Fibroblast of peridontal ligament (primary cell): ENCODE measurements around the gene AP1G2.
A peak's percentile ranks its signal among the peaks of the same experiment; 100 is the strongest.

Experiments used
- DNase-seq: peaks from one replicate; pipeline ENCODE4 v3.0.0-alpha.2; 2010; ENCODE audit errors: extremely low read depth

Gene AP1G2

GRCh38 chr14:23558346-23559009 lies 9.1 kb downstream of the AP1G2 start:
- DNase-seq = no peak

GRCh38 chr14:23557946-23558345 lies 9.6 kb downstream of the AP1G2 start:
- no peak for DNase-seq

- no peak for DNase-seq
Measured at GRCh38 chr14:23557521-23557920, 10.1 kb downstream of the AP1G2 start.

DNA sequence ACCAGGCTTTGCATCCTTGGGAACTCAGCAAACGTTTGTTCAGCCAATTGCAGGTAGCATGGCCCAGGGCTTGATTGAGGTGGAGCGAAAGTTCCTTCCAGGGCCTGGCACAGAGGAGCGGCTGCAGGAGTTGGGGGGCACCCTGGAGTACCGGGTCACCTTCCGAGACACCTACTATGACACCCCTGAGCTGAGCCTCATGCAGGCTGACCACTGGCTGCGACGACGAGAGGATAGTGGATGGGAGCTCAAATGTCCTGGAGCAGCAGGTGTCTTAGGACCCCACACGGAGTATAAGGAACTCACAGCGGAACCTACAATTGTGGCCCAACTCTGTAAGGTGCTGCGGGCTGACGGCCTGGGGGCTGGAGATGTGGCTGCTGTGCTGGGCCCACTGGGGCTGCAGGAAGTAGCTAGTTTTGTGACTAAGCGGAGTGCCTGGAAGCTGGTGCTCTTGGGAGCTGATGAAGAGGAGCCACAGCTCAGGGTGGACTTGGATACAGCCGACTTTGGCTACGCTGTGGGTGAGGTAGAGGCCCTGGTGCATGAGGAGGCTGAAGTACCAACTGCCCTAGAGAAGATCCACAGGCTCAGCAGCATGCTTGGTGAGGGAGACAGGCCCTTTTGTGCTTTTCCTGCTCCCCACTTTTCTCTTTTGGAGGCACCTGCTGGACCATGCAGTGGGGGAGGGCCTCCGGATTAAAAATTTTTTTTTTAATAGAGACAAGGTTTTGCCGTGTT lies 10.7 kb downstream of the AP1G2 start:
- no peak for DNase-seq

DNA sequence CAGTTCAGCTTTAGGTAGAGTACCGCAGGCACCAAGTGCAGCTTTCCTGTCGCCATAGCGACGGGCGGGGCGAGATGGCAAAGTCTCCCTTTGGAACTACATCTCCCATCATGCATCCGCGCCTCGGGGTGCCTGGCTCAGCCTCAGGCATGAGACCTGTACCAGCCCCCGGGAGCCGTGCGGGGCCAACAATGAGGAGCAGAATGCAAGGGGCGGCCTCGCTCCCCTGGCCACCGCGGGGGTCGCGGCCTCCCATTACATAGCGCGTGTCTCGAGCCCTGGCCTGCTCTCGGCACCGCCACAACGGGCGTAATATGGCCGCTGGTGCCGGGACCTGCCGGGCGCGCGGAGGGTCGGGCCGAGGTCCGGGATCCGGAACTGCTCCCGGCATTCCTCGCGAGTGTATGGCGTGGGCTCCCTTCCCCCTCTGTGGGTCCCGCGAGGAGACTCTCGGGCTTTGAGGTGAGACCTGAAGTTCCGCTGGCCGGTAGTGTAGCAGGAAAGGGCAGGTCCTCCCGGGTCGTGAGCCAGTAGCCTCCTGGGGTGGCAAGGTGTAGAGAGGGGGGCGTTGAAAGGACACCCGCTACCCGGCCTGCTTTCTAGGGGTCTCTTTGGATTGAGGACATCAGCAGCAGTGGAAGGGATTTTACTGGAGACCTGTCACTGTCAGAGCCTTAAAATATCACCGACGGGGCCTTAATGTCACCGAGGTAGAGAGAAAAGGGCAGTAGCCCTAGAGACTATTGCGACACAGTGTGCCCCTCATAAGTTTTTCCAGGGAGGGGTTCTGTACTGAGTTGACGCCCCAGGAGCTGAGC lies 11.5 kb downstream of the AP1G2 start, which contains the start of gene THTPA:
TSS of gene THTPA (plus strand) at position 390 of the 818 bp plus-strand sequence. CDS start 487 bp downstream, outside the sequence.
- DNase-seq = peak; percentile 81

- DNase-seq = no peak
Measured at GRCh38 chr14:23555533-23555881, 12.1 kb downstream of the AP1G2 start.

GRCh38 chr14:23551266-23552028 lies 16.1 kb downstream of the AP1G2 start, which contains the start of gene ZFHX2:
Gene ZFHX2, minus strand, starts transcription at chr14:23551765. Its CDS starts 16,440 bp downstream, at chr14:23535325.
- peak; percentile 50 for DNase-seq

DNA sequence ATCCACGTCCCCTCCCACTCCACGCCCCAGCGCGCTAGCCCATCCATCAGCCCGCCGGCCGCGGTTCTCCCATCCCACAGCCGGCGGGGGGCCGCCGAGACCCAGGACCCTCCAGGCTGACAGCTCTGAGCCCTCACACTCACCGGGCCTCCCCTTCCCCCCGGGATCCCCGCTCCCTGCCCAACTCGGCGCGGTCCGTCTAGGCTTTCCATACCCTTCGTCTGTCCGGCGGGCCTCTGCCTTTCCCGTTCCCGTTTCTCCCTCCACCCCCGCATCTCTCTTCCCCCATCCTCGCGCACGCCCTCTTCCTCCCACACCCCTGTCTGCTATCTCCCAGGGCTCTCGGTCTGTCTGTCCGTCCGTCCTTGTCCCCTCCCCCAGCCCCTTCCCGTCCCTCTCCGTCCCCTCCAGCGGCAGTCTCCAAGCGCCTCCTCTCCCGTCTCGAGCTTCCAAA lies 16.8 kb downstream of the AP1G2 start:
- no peak for DNase-seq

GRCh38 chr14:23550131-23550811 lies 17.3 kb downstream of the AP1G2 start:
- DNase-seq = no peak

DNA sequence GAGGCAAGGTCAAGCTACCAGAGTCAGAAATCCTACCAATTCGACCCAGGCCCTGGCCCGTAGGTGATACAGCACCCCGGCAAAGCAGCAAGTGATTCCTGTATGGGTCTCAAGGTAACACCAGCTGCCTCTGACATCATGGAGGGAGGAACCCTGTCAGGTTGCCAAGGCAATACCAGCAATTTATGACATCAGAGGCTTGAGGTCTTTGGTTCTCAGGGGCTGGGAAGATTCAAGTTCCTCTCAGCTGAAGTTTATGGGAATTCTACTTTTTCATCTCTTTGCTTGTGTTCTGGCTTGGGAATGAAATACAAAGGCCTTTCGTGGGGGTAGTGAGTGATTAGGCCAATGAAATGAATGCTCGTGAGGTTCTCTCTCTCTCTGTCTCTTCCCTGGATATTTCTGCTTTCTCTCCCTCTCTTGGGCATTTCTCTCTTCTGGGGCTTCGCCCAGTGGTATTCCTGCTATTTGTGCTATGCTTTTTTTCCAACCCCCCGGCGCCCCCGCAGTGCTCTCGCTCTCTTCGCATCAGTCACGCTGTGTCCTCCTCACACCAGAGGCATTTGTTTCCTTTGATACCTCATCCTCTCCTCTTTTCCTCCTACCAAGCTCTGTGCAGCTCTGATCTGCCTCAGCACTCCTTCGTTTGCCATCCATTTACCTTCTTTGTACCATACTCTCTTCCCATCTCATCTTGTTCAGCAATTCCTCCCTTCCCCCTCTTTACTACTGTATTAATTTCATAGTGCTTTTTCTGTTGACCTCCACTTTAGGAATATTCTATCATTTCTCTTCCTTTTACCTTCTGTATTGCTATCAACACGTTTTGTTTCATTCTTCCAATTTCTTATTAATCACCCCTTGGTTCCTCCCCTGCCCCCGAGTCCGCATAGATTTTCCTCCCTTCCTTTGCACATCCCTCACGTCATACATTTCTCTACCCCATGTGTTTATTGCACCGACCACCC lies 19.0 kb downstream of the AP1G2 start:
- peak; percentile 56 for DNase-seq

DNA sequence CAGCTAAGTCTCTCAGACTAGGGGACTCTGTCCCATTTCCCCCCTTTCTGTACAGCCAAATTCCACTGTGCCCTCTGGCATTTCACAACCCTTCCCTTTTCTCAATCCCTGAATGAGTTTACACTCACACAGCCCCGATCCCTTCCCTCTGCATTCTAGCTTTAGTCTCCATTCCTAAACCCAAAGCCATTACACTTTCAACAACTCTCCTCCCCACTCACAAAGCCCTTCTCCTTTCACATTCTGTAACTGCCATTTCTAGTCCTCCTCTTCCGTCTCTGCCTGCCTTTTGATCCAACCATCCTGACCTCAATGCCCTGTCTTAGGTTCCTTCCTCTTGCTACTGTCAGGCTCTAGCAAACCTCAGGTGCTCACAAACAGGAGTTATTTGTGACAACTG lies 19.7 kb downstream of the AP1G2 start:
- no peak for DNase-seq

GRCh38 chr14:23546450-23547035 lies 21.0 kb downstream of the AP1G2 start:
- DNase-seq = no peak

GRCh38 chr14:23545740-23546365 lies 21.7 kb downstream of the AP1G2 start:
- DNase-seq = no peak

DNA sequence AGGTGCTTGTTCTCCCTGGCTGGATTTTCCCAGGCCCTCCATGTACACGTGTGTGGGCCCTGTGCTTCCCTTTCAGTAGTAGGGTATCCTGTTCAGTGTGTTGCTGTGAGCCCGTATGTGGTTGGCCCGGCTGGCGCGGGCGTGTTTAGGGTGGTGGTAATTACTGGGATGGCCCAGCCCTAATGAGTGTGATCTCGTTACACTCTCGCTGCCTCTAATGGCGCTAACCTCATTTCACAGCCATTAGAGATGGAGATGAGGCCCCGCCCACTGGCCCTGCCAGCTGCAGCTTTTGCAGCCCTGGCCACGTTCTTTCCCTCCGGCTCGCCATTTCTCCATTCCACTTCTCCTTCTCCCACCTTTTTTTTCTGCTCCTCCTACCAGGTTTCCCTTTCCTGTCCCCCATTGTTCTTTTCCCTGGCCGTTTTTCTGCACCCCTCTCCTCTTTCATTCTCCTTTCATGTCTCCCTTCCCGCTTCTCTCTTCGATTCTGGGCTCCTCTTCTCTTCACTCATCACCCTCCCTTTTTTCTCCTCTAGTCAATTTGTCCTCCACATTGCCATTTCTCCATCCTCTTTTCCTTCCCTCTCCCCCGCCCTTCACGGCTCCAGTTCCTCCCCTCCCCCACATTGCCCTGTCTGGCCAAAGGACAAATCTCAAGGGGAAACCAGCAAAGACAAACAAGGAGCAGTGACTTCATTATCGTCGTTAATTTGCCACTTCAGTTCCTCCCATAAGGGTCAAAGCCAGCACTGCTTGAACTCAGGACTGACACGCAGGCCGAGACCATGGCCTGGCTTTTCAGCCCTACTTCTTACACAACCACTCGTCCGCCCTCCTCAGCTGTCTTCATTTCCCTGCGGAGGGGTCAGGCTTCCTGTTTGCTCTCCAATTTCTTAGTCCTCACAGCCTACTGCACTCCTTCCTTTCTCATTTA lies 22.8 kb downstream of the AP1G2 start:
- DNase-seq = peak; percentile 24

- DNase-seq = no peak
Measured at GRCh38 chr14:23543403-23543802, 24.2 kb downstream of the AP1G2 start.

DNA sequence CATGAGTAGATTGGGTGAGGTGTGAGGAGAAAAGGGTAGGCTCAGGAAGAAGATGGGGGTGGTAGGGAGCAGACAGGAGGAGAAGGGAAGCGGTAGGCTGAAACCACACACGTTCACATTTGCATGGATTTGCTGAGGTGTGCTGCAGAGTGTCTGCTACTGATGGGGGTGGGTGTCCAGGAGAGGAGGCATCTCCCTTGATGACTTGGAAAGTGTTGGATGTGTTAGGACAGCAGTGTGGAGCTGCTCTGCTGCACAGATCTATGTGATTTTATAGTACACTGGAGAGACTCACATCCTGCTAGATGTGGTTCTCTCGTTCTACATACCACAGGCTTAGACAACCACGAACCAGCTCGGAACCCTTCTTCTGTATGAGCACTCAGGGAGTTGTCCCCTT lies 25.3 kb downstream of the AP1G2 start:
- no peak for DNase-seq

DNA sequence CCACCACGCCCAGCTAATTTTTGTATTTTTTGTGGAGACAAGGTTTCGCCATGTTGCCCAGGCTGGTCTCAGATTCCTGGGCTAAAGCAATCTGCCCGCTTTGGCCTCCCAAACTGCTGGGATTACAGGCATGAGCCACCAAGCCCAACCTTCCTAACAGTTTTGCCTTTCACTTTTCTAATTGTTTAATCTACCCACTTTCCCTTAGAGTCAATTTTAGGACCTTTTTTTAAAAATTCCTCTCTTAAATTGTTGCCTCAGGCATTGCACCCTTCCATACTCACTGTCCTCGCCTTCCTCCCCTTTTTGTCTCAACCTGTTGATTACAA lies 27.5 kb downstream of the AP1G2 start:
- DNase-seq = no peak
